GM12891 (cell line): Measurements from ENCODE around the gene SPRED2.

ENCODE experiments used
- POLR2A ChIP-seq: IDR thresholded peaks from 2 replicates; pipeline ENCODE4 v1.6.1; 2011; ENCODE audit warnings: low read depth, low read length, control low read depth
- POLR2AphosphoS5 ChIP-seq: IDR thresholded peaks from 2 replicates; pipeline ENCODE4 v1.6.1; 2011; ENCODE audit warnings: low read depth, low read length, control low read depth
- POU2F2 ChIP-seq: IDR thresholded peaks from 2 replicates; pipeline ENCODE4 v1.6.1; 2011; ENCODE audit warnings: low read depth, mild to moderate bottlenecking, control low read depth, low read length, moderate library complexity
- SPI1 ChIP-seq: IDR thresholded peaks from 2 replicates; pipeline ENCODE4 v1.6.1; 2011; ENCODE audit warnings: low read depth, low read length, control low read depth
- TAF1 ChIP-seq: IDR thresholded peaks from 2 replicates; pipeline ENCODE4 v1.6.1; 2011; ENCODE audit warnings: low read depth, low read length, control low read depth

DNA sequence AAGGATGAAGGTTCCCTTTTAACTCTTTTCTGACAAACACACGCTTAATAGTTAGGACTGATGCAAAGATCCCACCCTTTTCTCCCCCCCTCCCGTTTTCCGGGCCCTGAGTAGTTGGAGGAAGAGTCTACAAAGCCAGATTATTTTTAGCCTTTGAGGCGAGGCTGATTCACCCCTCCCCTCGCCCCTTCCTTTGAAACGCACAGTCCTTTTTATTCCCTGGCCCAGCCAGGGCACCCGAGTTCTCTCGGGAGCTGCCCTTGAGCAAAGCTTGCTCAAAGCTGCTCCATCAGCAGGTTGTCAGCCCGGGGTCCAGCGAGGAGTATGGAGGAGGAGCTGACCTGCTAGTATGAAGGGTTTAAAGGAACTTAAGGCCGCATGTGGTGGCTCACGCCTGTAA lies 47.1 kb upstream of the SPRED2 start:
- no peak for TF ChIP-seq POLR2A
- no peak for TF ChIP-seq POLR2AphosphoS5
- TF ChIP-seq POU2F2, result no peak
- no peak for TF ChIP-seq TAF1
- no peak for TF ChIP-seq SPI1
